Neural progenitor cell (in vitro differentiated cells): ENCODE data around the gene EGLN3. TPM values are rescaled to one million over a fixed set of nuclear protein-coding genes. Genes with fewer than 3 reads are reported as not detected.

Source experiments
- DNase-seq: peaks from one replicate; pipeline ENCODE4 v3.0.0-alpha.2; 2016; ENCODE audit warnings: low spot score
- H2AFZ ChIP-seq: fragments of 200-600 bp; sonication (generic); replicated peaks from 2 replicates; pipeline ENCODE4 v1.6.1; 2016; ENCODE audit warnings: antibody characterized with exemption
- H3F3A ChIP-seq: fragments of 200-600 bp; sonication (generic); 2 replicates; pipeline ENCODE4 v1.6.1; 2016; ENCODE audit warnings: antibody characterized with exemption, low read depth
- H3K27ac ChIP-seq: fragments of 200-600 bp; sonication (generic); 2 replicates; pipeline ENCODE4 v1.5.1; 2016; ENCODE audit warnings: mild to moderate bottlenecking
- H3K27me3 ChIP-seq: fragments of 200-600 bp; sonication (generic); 2 replicates; pipeline ENCODE4 v1.6.1; 2016; ENCODE audit warnings: mild to moderate bottlenecking, moderate library complexity
- H3K36me3 ChIP-seq: fragments of 200-600 bp; sonication (generic); 2 replicates; pipeline ENCODE4 v1.5.1; 2016
- H3K4me1 ChIP-seq: fragments of 200-600 bp; sonication (generic); 2 replicates; pipeline ENCODE4 v1.6.1; 2016; ENCODE audit warnings: mixed run types
- H3K4me2 ChIP-seq: fragments of 200-600 bp; sonication (generic); 2 replicates; pipeline ENCODE4 v1.6.1; 2016
- H3K4me3 ChIP-seq: fragments of 200-600 bp; sonication (generic); 2 replicates; pipeline ENCODE4 v1.5.1; 2016
- H3K79me2 ChIP-seq: fragments of 200-600 bp; sonication (generic); 2 replicates; pipeline ENCODE4 v1.6.1; 2016; ENCODE audit warnings: low read depth
- H3K9ac ChIP-seq: fragments of 200-600 bp; sonication (generic); 2 replicates; pipeline ENCODE4 v1.6.1; 2016
- H3K9me3 ChIP-seq: fragments of 200-600 bp; sonication (generic); 2 replicates; pipeline ENCODE4 v1.5.1; 2016; ENCODE audit warnings: low read depth
- H4K20me1 ChIP-seq: fragments of 200-600 bp; sonication (generic); 2 replicates; pipeline ENCODE4 v1.6.1; 2016; ENCODE audit warnings: low read depth
- H3K27ac Mint-ChIP-seq: 3 replicates; pipeline ENCODE4 v1.8.0; 2021; ENCODE audit warnings: mixed read lengths
- H3K27me3 Mint-ChIP-seq: 2 replicates; pipeline ENCODE4 v1.8.0; 2022; ENCODE audit warnings: low read depth, mild to moderate bottlenecking, inconsistent platforms, moderate library complexity, mixed read lengths; ENCODE audit not compliant: insufficient read depth
- H3K36me3 Mint-ChIP-seq: 3 replicates; pipeline ENCODE4 v1.8.0; 2021; ENCODE audit warnings: mixed read lengths
- H3K4me1 Mint-ChIP-seq: 3 replicates; pipeline ENCODE4 v1.8.0; 2021; ENCODE audit warnings: mixed read lengths
- H3K4me3 Mint-ChIP-seq: 3 replicates; pipeline ENCODE4 v1.8.0; 2021; ENCODE audit warnings: mild to moderate bottlenecking, moderate library complexity, mixed read lengths
- H3K9me3 Mint-ChIP-seq: 3 replicates; pipeline ENCODE4 v1.8.0; 2020; ENCODE audit warnings: mixed read lengths
- EZH2 ChIP-seq: fragments of 200-600 bp; sonication (generic); IDR thresholded peaks from 2 replicates; pipeline ENCODE4 v1.6.1; 2017; ENCODE audit warnings: antibody characterized with exemption, mild to moderate bottlenecking, moderate library complexity
- EZH2phosphoT487 ChIP-seq: fragments of 200-600 bp; sonication (generic); IDR thresholded peaks from 2 replicates; pipeline ENCODE4 v1.6.1; 2017; ENCODE audit warnings: antibody characterized with exemption
- total RNA-seq: library from RNA; depleted of rRNA; stranded (reverse); fragments of >200 nt; gene quantifications from 2 replicates; pipeline ENCODE4 v1.2.3, GENCODE V29; 2015; ENCODE audit warnings: low replicate concordance
- TF ChIP-seq, protein P1 (sequence below): fragments of 200-600 bp; sonication (generic); IDR thresholded peaks from 2 replicates; pipeline ENCODE4 v1.5.1; 2017; ENCODE audit warnings: antibody characterized with exemption, mild to moderate bottlenecking

The EGLN3 gene
- total RNA-seq, 1 donor from 2014 or later = 73.5 TPM

GRCh38 chr14:33914676-33915516 is 36.0 kb downstream of the EGLN3 start:
- Histone ChIP-seq H3K4me2 (no peak overlapping the region), H4K20me1 (no peaks in the 10 kb centered on the region), H3K27ac (no peak overlapping the region), H3F3A (no peaks in the 10 kb centered on the region), H3K4me1 (no peaks in the 10 kb centered on the region), H3K79me2 (no peaks in the 10 kb centered on the region), H2AFZ (no peak overlapping the region), H3K9ac (no peak overlapping the region), H3K36me3 (no peaks in the 10 kb centered on the region), H3K4me3 (no peak overlapping the region), H3K9me3 (no peaks in the 10 kb centered on the region), H3K27me3 (no peaks in the 10 kb centered on the region)
- Mint-ChIP-seq H3K27me3 (no peaks in the 10 kb centered on the region), H3K36me3 (peaks cover 2% of the 10 kb centered on the region), H3K27ac (no peak overlapping the region), H3K4me1 (no peaks in the 10 kb centered on the region), H3K9me3 (no peaks in the 10 kb centered on the region), H3K4me3 (no peak overlapping the region)
- TF ChIP-seq EZH2 (no peak), EZH2phosphoT487 (no peak)
- TF ChIP-seq, protein P1, sequence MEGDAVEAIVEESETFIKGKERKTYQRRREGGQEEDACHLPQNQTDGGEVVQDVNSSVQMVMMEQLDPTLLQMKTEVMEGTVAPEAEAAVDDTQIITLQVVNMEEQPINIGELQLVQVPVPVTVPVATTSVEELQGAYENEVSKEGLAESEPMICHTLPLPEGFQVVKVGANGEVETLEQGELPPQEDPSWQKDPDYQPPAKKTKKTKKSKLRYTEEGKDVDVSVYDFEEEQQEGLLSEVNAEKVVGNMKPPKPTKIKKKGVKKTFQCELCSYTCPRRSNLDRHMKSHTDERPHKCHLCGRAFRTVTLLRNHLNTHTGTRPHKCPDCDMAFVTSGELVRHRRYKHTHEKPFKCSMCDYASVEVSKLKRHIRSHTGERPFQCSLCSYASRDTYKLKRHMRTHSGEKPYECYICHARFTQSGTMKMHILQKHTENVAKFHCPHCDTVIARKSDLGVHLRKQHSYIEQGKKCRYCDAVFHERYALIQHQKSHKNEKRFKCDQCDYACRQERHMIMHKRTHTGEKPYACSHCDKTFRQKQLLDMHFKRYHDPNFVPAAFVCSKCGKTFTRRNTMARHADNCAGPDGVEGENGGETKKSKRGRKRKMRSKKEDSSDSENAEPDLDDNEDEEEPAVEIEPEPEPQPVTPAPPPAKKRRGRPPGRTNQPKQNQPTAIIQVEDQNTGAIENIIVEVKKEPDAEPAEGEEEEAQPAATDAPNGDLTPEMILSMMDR = no peak
- DNase-seq = no peak

- Mint-ChIP-seq H3K27me3 (peaks cover 2% of the 10 kb centered on the region), H3K36me3 (no peaks in the 10 kb centered on the region), H3K4me3 (no peak overlapping the region), H3K9me3 (no peaks in the 10 kb centered on the region), H3K27ac (no peak overlapping the region), H3K4me1 (peaks cover 2% of the 10 kb centered on the region)
- peaks cover 19% of the 10 kb centered on the region for H3K4me1 ChIP-seq
- no peaks in the 10 kb centered on the region for H3K9me3 ChIP-seq
- H4K20me1 ChIP-seq = no peaks in the 10 kb centered on the region
- H3K4me2 ChIP-seq = no peak overlapping the region
- H3F3A ChIP-seq = peaks cover 11% of the 10 kb centered on the region
- no peak for DNase-seq
- no peaks in the 10 kb centered on the region for H3K36me3 ChIP-seq
- H3K79me2 ChIP-seq = no peaks in the 10 kb centered on the region
- TF ChIP-seq EZH2 = no peak
- TF ChIP-seq, protein P1 = no peak
- TF ChIP-seq EZH2phosphoT487 = no peak
- H2AFZ ChIP-seq = no peak overlapping the region
- no peak overlapping the region for H3K27ac ChIP-seq
- no peak overlapping the region for H3K4me3 ChIP-seq
- no peaks in the 10 kb centered on the region for H3K27me3 ChIP-seq
- no peak overlapping the region for H3K9ac ChIP-seq
Measured at GRCh38 chr14:33911046-33911445, 39.8 kb downstream of the EGLN3 start.

- H3K9ac ChIP-seq = no peak overlapping the region
- Mint-ChIP-seq H3K9me3 (no peaks in the 10 kb centered on the region), H3K27ac (no peak overlapping the region), H3K27me3 (peaks cover 2% of the 10 kb centered on the region), H3K36me3 (no peaks in the 10 kb centered on the region), H3K4me1 (peaks cover 2% of the 10 kb centered on the region), H3K4me3 (no peak overlapping the region)
- H3K27ac ChIP-seq = no peak overlapping the region
- H3K79me2 ChIP-seq = no peaks in the 10 kb centered on the region
- no peak for DNase-seq
- TF ChIP-seq EZH2phosphoT487 (no peak), EZH2 (no peak)
- TF ChIP-seq, protein P1 = no peak
- H3K9me3 ChIP-seq = no peaks in the 10 kb centered on the region
- no peaks in the 10 kb centered on the region for H3K27me3 ChIP-seq
- peaks cover 19% of the 10 kb centered on the region for H3K4me1 ChIP-seq
- H3K4me2 ChIP-seq = no peak overlapping the region
- peaks cover 11% of the 10 kb centered on the region for H3F3A ChIP-seq
- no peak overlapping the region for H3K4me3 ChIP-seq
- no peak overlapping the region for H2AFZ ChIP-seq
- H3K36me3 ChIP-seq = no peaks in the 10 kb centered on the region
- no peaks in the 10 kb centered on the region for H4K20me1 ChIP-seq
Measured at GRCh38 chr14:33910435-33910834, 40.4 kb downstream of the EGLN3 start.
